Fibroblast of villous mesenchyme (primary cell): Measurements from ENCODE around the gene DUS3L. TPM values are rescaled to one million over a fixed set of nuclear protein-coding genes. Genes with fewer than 3 reads are reported as not detected.
A peak's percentile ranks its signal among the peaks of the same experiment; 100 is the strongest.
"Not testable (repeated sequence)": the region's sequence is repeated elsewhere in the genome, so short reads cannot be mapped to it uniquely, and the experiment has no call there.

Source experiments
- DNase-seq: peaks from one replicate; pipeline ENCODE4 v3.0.0-alpha.2; 2010; ENCODE audit warnings: low read depth
- H3K4me3 ChIP-seq: 2 replicates; pipeline ENCODE4 v1.5.1; 2011; ENCODE audit warnings: low read depth, mild to moderate bottlenecking, low read length
- total RNA-seq: library from RNA; depleted of rRNA; stranded (reverse); fragments of >200 nt; gene quantifications from 2 replicates; pipeline ENCODE4 v1.2.3, GENCODE V29; 2012
- TF ChIP-seq, protein P1 (sequence below): IDR thresholded peaks from 2 replicates; pipeline ENCODE4 v1.5.1; 2012; ENCODE audit warnings: low read depth, mild to moderate bottlenecking, low read length; ENCODE audit not compliant: insufficient read depth

Gene DUS3L
- total RNA-seq, 1 donor: 19.9 TPM

GRCh38 chr19:5762608-5763217 is 28.2 kb downstream of the DUS3L start:
- TF ChIP-seq, protein P1, sequence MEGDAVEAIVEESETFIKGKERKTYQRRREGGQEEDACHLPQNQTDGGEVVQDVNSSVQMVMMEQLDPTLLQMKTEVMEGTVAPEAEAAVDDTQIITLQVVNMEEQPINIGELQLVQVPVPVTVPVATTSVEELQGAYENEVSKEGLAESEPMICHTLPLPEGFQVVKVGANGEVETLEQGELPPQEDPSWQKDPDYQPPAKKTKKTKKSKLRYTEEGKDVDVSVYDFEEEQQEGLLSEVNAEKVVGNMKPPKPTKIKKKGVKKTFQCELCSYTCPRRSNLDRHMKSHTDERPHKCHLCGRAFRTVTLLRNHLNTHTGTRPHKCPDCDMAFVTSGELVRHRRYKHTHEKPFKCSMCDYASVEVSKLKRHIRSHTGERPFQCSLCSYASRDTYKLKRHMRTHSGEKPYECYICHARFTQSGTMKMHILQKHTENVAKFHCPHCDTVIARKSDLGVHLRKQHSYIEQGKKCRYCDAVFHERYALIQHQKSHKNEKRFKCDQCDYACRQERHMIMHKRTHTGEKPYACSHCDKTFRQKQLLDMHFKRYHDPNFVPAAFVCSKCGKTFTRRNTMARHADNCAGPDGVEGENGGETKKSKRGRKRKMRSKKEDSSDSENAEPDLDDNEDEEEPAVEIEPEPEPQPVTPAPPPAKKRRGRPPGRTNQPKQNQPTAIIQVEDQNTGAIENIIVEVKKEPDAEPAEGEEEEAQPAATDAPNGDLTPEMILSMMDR: no peak

DNA sequence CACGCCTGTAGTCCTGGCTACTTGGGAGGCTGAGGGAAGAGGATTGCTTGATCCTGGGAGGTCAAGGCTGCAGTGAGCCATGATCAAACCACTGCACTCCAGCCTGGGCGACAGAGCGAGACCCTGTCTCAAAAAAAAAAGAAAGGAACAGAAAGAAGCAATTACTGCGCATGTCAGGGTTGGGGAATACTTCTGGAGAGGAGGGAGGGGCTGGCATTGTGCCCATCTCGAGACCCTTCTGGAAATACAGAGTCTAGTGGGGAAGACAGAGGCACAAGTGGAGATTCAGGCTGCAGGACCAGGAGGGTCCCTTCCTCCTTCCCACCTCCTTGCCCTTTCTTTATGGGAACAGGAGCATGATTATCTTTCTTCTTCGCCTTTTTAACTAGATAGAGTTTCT is 37.2 kb downstream of the DUS3L start:
- TF ChIP-seq, protein P1: no peak
- DNase-seq: no peak
- H3K4me3 ChIP-seq: no peak overlapping the region

More at GRCh38 chr19:5762608-5763217, 28.2 kb downstream of the DUS3L start:
- H3K4me3 ChIP-seq: no peak overlapping the region
- DNase-seq: no peak

DNA sequence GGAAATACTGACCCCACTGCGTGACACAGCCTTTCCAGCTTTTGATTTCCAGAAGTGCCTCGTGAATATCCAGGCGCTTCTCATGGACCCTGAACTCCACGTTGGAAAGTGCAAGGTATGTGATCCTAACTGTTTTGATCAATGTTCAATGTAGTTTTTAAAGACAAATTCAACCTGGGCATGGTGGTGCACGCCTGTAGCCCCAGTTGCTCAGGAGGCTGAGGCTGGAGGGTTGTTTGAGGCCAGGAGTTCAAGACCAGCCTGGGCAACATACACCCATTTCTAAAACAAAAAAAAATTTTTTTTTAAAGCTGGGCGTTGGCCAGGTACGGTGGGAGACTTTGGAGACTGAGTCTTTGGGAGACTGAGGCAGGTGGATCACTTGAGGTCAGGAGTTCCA is 39.3 kb downstream of the DUS3L start:
- TF ChIP-seq, protein P1: no peak
- DNase-seq: no peak
- H3K4me3 ChIP-seq: no peak overlapping the region

GRCh38 chr19:5749505-5749904 is 41.5 kb downstream of the DUS3L start:
- no peak for DNase-seq
- TF ChIP-seq, protein P1: no peak
- no peak overlapping the region for H3K4me3 ChIP-seq

- not testable (repeated sequence) for H3K4me3 ChIP-seq, DNase-seq
Measured at GRCh38 chr19:5748920-5749319, 42.0 kb downstream of the DUS3L start.

DNA sequence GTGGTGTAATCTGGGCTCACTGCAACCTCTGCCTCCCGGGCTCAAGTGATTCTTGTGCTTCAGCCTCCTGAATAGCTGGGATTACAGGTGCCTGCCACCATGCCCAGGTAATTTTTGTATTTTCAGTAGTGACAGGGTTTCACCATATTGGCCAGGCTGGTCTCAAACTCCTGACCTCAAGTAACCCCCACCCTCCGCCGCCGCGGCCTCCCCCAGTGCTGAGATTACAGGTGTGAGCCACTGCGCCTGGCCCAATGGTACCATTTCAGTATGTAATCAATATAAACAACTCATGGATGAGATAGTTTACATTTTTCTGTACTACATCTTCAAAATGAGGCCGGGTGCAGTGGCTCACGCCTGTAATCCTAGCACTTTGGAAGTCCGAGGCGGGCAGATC is 46.0 kb downstream of the DUS3L start:
- H3K4me3 ChIP-seq, DNase-seq: not testable (repeated sequence)

GRCh38 chr19:5743630-5744029 is 47.3 kb downstream of the DUS3L start:
- peak; percentile 8 for DNase-seq
- H3K4me3 ChIP-seq: no peak overlapping the region
- TF ChIP-seq, protein P1: no peak

DNA sequence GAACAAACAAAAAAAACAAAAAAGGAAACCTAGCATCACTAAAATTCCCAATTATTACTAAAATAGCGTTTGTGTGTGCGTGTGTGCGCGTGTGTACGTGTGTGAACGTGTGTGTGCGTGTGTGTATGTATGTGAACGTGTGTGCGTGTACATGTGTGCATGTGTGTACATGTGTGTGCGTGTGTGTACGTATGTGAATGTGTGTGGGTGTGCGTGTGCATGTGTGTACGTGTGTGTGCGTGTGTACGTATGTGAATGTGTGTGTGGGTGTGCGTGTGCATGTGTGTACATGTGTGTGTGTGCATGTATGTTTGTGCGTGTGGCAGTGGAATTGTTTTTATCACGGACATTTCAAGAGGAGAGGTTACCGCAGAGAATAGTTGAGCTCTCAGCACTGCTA is 48.9 kb downstream of the DUS3L start:
- TF ChIP-seq, protein P1: no peak
- no peak overlapping the region for H3K4me3 ChIP-seq
- DNase-seq: no peak
